K562 (cell line): ENCODE data around the gene TTC4. TPM values are rescaled to one million over a fixed set of nuclear protein-coding genes. Genes with fewer than 3 reads are reported as not detected.
A peak's percentile ranks its signal among the peaks of the same experiment; 100 is the strongest.

ENCODE experiments used
- ARID2 ChIP-seq: fragments of 450-650 bp; IDR thresholded peaks from 2 replicates; pipeline ENCODE4 v1.6.1; 2017; ENCODE audit warnings: antibody characterized with exemption, mild to moderate bottlenecking
- ETV1 ChIP-seq: fragments of 450-650 bp; conservative IDR thresholded peaks from 2 replicates; pipeline ENCODE4 v1.6.1; 2016; ENCODE audit warnings: missing genetic modification characterization, control low read depth, low read depth, missing compliant biosample characterization
- HNRNPH1 ChIP-seq: fragments of 200-400 bp; formaldehyde crosslinking; optimal IDR thresholded peaks from 2 replicates; pipeline ENCODE3; 2017; ENCODE audit warnings: low read depth, mild to moderate bottlenecking, low read length, moderate library complexity
- HNRNPLL ChIP-seq: fragments of 200-400 bp; formaldehyde crosslinking; IDR thresholded peaks from 2 replicates; pipeline ENCODE4 v1.6.1; 2017; ENCODE audit warnings: low read length, low read depth, mild to moderate bottlenecking; ENCODE audit not compliant: poor library complexity, severe bottlenecking
- KDM4B ChIP-seq, 2 experiments: fragments of 450-650 bp in 1 of 2; sonication (generic) in 1 of 2; IDR thresholded peaks; 2 replicates each; pipeline ENCODE4 v1.6.1; 2016 to 2017; ENCODE audit warnings: borderline replicate concordance in 2 of 2, antibody characterized with exemption in 1 of 2, low read depth in 1 of 2, mild to moderate bottlenecking in 1 of 2
- MBD2 ChIP-seq: sonication (generic); IDR thresholded peaks from 2 replicates; pipeline ENCODE4 v1.6.1; 2016; ENCODE audit warnings: low read depth, borderline replicate concordance
- RAD21 ChIP-seq, 2 experiments: fragments of 250-450 bp in 1 of 2; fragments of 450-650 bp in 1 of 2; sonication (Bioruptor Pico) in 1 of 2; formaldehyde crosslinking in 1 of 2; IDR thresholded peaks in 1 of 2; conservative IDR thresholded peaks in 1 of 2; 2 replicates each; pipeline versions ENCODE4 v1.4.0 to v1.8.0; 2020 to 2022; ENCODE audit warnings: mild to moderate bottlenecking in 2 of 2, moderate library complexity in 1 of 2
- RB1 ChIP-seq: fragments of 450-650 bp; IDR thresholded peaks from 2 replicates; pipeline ENCODE4 v1.6.1; 2017; ENCODE audit warnings: low read depth, mild to moderate bottlenecking
- STAG1 ChIP-seq: sonication (generic); formaldehyde crosslinking; IDR thresholded peaks from 2 replicates; pipeline ENCODE4 v1.5.0; 2020; ENCODE audit warnings: missing genetic modification reagents, borderline replicate concordance
- VEZF1 ChIP-seq: fragments of 200-800 bp; sonication (Bioruptor generic); IDR thresholded peaks from 2 replicates; pipeline ENCODE4 v1.6.1; 2017; ENCODE audit warnings: missing genetic modification characterization, missing compliant biosample characterization
- ZC3H4 ChIP-seq: sonication (generic); formaldehyde crosslinking; IDR thresholded peaks from 2 replicates; pipeline ENCODE4 v1.9.0; 2021; ENCODE audit warnings: missing genetic modification reagents, borderline replicate concordance
- ZFP36 ChIP-seq: fragments of 150-350 bp; IDR thresholded peaks from 2 replicates; pipeline ENCODE4 v1.6.1; 2018; ENCODE audit warnings: low read length, low read depth; ENCODE audit not compliant: partially characterized antibody
- polyA plus RNA-seq, 8 experiments: library from polyadenylated mRNA; depleted of rRNA in 4 of 8; stranded (reverse) in 5 of 8; unstranded in 3 of 8; fragments of >200 nt; fragmentation: Nextera tagmentation in 2 of 8; fragmentation: Illumina TruSeq in 1 of 8; extraction: Ambion mirVana in 2 of 8; extraction: Trizol in 1 of 8; gene quantifications; 2 replicates each; pipeline versions ENCODE4 v1.2.1 to v1.2.3, GENCODE V29; 2011 to 2014; ENCODE audit warnings: inconsistent platforms in 1 of 8, missing spikeins in 1 of 8
- total RNA-seq, 7 experiments: library from RNA; depleted of rRNA in 6 of 7; stranded (reverse); fragments of >200 nt in 6 of 7; fragmentation: Illumina TruSeq in 2 of 7; extraction: Trizol in 2 of 7; gene quantifications; 2 replicates each; pipeline versions ENCODE4 v1.2.1 to v1.2.3, GENCODE V29; 2011 to 2021; ENCODE audit warnings: low replicate concordance in 1 of 7

Gene TTC4
- total and polyA plus RNA-seq, 9 of the 15 experiments (the other 6 are each of a cell fraction or from before 2014, with no cell fraction given), result 36.3 to 111 (median 54.1) TPM

- TF ChIP-seq VEZF1 (CRISPR knock-in tag), result 0 out of 2 replicates have a peak, but pooled peaks have one; percentile 13
- peak; percentile 39; the same call in 1 of the 2 replicates for TF ChIP-seq RB1
- no peak for TF ChIP-seq MBD2
- no peak for TF ChIP-seq HNRNPLL
- peak; percentile 91 to 98 for TF ChIP-seq RAD21 (CRISPR knock-in tag; conservative IDR thresholded peaks at IDR 0.05 in 1 of 2, IDR thresholded peaks at IDR 0.05 in 1 of 2)
- peak; percentile 49; the same call in 1 of the 2 replicates for TF ChIP-seq ETV1 (tag)
- TF ChIP-seq HNRNPH1, result no peak
- TF ChIP-seq ARID2, result peak; percentile 81
- TF ChIP-seq KDM4B (IDR thresholded peaks at IDR 0.05; ENCODE audit: borderline replicate concordance in 2 of 2, low read depth in 1 of 2), result peak in 1 of 2 experiments; percentile 27; a peak in 1 of 4 replicates
- TF ChIP-seq ZFP36, result peak; percentile 14
- peak; percentile 80; the same call in 1 of the 2 replicates for TF ChIP-seq STAG1
- no peak for TF ChIP-seq ZC3H4
Measured at GRCh38 chr1:54671985-54672608, 43.6 kb upstream of the TTC4 start (continued).
